ENCODE data around the gene SIPA1L3. TPM values are rescaled to one million over a fixed set of nuclear protein-coding genes. Genes with fewer than 3 reads are reported as not detected.

SIPA1L3 gene
- total RNA-seq, 1 donor from 2014 or later = 77.2 TPM

DNA sequence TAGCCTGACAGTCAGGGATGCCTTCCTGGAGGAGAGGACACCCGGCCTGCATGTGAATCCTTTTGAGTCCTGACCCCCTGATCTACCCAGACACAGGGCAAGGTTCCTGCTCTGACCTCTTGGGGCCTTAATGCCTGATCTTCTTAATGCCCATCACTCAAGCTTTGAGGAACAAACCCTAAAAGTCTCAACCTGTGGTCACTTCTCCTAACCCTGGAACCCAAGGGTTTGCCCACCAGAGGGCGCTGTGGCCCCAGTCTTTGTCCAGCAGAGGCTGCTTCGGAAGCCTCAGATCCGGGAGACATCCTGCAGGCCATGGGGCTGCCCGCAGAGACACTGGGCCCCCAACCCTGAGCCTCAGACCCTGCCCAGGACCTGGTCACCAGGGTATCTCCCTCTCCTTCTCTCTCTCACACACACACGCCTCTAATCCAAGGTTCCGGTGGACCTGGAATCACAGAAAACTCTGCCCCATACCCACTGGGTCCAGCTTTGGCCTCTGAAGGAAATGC lies 326.8 kb downstream of the SIPA1L3 start:
- DNase-seq (ENCODE audit: low read depth) = peak; percentile 35

DNA sequence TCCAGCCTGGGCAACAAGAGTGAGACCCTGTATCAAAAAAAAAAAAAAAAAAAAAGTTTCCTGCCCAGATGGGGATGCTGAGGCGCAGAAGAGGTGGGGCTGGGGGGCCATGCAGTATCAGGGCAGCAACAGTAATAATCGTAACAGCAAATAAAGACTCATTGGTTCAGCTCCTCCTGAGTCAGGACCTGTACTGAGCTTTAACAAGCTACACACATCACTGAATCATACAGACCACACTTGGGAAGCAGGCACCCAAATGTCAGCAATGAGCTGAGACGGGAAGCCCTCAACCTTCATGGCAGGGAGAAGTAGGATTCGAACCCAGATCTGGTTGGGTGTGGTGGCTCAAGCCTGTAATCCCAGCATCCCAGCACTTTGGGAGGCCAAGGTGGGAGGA lies 327.6 kb downstream of the SIPA1L3 start:
- DNase-seq (ENCODE audit: low read depth) = no peak

DNA sequence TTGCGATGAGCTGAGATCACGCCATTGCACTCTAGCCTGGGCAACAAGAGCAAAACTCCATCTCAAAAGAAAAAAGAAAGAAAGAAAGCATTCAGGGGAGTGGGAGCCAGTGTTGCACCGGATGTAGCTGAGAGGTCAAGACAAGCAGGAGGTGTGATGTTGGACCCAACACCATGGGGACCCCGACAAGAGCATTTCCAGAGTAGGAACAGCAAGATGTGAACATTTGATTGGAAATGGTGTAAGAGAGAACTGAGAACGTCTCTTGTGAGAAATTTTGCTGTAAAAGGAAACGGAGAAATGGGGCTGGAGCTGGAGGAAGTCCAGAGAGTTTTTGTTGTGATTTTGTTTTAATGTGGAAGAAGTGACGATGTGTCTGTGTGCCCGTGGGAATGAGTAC lies 332.8 kb downstream of the SIPA1L3 start:
- no peak for DNase-seq (ENCODE audit: low read depth)

DNA sequence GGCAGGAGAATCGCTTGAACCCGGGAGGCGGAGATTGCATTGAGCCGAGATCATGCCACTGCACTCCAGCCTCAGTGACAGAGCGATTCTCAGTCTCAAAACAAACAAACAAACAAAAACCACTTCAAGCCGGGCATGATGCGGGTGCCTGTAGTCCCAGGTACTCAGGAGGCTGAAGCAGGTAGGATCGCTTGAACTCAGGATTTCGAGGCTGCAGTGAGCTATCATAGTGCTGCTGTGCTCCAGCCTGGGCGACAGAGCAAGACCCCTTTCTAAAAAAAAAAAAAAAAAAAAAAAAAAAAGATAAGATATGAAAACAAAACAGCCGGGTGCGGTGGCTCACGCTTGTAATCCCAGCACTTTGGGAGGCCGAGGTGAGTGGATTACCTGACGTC lies 336.3 kb downstream of the SIPA1L3 start:
- no peak for DNase-seq (ENCODE audit: low read depth)

DNA sequence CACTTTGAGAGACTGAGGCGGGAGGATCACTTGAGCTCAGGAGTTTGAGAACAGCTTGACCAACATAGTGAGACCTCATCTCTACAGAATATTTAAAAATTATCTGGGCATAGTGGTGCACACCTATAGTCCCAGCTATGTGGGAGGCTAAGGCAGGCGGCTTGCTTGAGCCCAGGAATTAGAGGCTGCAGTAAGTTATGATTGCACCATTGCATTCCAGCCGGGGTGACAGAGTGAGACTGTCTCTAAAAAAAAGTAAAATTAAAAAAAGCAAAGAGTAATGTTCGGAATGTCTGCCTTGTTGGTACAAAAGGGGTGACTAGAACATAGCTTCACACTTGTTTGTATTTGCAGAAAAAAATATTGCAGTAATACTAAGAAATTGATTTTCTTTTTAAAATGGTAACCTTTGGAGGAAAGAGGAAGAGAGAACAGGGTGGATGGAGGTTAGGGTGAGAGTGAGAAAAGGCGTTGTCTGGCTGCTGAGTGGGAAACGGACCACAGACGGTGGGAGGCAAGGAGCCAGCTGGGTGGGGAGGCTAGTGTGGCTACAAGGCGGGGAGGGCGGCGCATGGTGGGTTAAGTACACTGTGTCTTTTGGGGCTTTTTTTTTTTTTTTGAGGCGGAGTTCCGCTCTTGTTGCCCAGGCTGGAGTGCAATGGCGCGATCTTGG lies 339.0 kb downstream of the SIPA1L3 start:
- no peak for DNase-seq (ENCODE audit: low read depth)

DNA sequence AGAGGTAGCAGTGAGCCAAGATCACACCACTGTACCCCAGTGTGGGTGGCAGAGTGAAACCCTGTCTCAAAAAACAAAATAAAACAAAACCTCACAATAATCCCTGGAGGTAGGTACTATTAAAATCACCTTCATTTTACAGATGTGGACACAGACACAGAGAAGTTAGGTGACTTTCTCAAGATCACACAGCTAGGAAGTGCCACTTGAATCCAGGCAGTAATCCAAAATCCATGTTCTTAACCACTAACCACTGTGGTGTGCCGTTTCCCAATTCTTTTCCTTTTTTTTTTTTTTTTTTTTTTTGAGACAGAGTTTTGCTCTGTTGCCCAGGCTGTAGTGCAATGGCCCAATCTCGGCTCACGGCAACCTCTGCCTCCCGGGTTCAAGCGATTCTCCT lies 340.1 kb downstream of the SIPA1L3 start:
- no peak for DNase-seq (ENCODE audit: low read depth)

DNA sequence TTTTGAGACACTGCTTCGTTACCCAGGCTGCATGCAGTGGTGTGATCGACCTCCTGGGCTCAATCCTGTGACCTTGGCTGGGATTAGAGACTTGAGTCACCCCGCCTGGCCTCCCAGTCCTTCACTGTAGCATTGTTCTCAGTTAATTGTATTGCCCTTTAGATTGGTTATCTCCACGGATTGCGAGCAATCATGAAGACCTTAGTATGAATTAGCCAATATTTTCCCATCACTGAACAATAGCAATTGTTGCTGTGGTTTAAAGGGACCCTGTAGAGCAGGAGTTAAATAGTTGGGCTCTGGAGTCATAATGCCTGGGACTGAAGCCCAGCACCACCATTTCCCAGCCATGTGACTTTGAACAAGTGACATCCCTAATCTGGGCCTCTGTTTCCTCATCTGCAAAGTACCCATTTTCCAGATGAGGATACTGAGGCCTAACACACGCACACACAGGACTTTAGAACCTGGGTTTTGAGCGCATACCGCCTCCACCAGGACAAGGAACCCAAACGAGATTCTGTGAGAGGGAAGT lies 340.8 kb downstream of the SIPA1L3 start:
- peak; percentile 60 for DNase-seq (ENCODE audit: low read depth)

DNA sequence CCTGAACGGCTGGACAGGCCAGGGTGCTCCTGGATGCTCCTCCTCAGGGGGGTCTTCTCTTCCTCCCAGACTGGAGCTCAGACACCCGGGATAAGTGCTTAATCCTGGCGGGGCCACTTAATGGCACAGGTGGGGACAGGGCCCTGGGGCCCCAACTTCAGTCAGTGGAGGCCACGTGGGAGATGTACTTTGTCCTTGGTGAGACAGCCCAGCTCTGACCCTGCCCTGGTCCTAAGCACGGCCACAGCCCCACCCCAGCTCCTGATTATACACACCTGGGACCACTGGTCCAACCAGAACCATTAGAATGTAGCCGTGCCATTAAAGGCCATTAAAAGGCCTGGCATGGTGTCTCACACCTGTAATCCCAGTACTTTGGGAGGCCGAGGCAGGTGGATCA lies 341.4 kb downstream of the SIPA1L3 start:
- DNase-seq (ENCODE audit: low read depth) = no peak

DNA sequence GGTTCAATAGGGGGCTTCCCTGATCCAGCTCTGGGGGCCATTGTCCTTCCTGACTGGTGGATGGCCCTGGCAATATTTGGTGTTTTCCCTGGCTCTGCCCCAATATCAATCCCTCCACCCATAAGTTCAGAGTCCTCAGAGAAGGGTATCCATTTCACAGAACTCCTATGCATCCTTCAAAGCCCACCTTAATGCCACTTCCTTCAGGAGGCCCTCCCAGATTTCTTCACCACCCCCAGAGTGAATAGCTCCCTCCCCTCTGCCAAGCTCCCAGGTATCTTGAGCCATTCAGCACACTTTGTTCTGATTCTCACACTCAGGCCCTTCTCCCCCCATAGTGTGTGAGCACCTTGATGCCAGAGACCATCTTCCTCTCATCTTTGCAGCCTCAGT lies 343.4 kb downstream of the SIPA1L3 start:
- DNase-seq (ENCODE audit: low read depth) = no peak

DNA sequence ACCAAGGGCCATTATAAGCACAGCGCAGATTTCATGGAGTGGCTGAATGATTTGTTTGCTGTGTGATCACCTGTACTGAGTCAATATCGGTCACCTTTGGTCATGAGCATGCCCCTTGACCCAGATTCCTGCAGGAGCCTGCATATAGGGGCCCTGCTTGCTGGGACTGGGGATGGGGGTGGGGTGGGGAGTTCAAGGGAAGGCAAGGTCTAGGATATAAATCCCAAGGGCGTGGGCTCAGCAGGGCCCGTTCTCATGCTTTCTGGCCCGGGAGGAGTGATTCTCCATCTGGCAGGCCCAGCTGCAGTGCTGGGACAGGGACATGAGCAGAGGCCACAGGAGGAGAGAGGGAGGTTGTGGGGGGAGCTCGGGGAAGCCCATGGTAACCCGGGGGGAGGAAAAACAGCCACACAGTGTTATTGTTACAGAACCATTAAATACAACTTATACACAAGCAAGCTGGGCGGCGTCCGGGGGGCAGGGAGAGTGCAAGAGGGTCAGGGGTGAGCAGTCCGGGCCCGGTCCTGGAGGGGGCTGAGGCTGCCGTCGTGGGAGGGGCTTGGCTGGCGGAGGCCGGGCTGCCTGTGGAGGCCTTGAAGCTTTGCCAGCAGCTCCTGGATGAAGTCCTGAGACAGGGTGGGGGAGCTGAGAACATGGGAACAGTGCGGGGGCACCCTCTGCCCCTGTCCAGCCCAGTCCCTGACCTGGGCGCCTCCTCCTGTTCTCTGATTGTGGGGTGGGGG lies 344.0 kb downstream of the SIPA1L3 start:
- no peak for DNase-seq (ENCODE audit: low read depth)

DNA sequence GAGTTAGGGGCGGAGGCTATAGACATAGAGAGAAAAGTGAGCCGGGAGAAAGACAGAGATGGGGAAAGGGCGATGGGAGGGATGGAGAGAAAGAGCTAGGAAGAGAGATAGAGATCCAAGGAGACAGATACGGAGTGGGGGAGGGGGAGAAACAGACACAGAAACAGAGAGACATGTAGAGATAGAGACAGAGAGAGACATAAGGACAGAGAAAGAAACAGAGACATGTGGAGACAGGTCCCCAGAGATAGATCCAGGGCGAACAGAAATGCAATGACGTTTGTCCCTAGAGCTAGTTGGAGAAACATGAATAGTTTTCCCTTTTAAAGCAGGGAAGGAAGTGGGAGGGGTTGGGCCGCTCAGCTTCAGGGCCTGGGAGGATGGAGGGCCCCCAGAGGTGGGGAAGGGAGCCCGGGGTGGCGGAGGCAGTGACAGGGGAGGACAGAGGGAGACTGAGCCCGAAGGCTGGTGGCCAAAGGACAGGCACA lies 344.6 kb downstream of the SIPA1L3 start:
- DNase-seq (ENCODE audit: low read depth) = no peak

DNA sequence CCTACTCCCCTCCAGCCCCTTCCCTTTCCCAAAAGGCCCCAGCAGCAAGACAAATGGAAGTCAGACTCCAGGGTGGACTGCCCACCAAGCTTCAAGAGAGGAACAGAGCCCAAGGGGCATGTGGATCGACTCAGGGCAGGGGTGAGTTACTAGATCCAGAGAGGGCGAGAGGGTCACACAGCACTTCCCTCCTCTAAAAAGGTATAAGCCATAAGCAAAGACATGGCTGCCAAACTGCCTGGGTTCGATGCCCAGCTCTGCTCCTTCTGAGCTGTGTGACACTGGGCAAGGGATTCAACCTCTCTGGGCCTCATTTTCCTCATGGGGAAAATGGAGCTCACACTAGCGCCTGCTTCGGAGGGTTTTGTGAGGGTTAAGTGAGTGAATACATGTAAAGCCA lies 345.4 kb downstream of the SIPA1L3 start:
- DNase-seq (ENCODE audit: low read depth) = no peak

DNA sequence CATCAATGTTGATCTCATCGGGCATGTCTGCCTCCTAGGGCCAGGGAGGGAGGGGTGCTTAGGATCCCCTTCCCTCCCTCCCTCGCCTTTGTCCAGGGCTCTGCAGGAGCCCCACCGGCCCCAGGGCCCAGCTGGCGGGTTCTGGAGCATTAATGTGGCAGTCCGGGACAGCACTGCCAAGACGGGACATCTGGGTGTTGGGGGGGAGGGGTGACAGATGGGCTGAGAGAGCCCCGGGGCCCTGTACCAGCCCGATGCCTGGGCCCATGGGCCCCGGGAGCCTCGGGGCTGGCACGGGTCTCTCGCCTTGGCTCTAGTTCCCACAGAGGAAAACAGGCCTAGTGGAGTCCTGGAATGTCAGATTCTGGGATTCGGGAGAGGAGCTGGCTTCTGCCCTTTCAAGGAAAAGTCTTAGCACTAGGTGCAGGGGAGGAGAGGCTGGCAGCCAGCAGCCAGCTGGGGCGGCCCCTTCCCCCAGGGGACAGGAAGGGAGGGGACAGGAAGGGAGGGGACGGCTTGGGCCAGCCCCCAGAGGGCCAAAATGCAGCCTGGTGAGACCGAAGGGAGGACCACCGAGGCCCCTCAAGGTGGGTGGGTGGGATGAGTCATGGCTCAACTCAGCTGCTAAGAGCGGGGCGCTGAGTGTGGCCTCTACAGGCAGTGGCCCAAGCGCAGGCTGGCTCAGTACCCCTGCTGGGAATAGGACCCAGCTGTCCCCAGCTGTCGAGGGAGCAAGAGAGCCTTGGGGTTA lies 346.1 kb downstream of the SIPA1L3 start:
- DNase-seq (ENCODE audit: low read depth) = no peak

DNA sequence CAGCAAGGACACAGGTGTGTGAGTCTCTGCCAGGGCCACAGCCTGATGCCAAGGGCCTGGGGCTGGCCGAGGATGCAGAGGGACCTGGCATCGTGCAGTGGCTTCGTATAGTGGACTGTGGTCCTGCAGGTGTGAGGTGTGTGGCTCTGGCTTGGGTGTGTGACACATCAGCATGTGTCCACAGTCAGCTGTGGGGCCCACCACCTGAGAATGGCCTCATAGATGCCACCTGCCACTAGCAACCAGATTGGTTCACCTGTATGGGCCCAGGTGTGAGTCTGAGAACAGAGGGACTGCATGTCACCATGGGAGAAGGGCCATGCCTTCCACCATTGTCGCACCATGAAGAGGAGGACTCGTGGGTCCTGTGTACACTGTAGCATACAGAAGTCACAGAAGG lies 346.8 kb downstream of the SIPA1L3 start:
- no peak for DNase-seq (ENCODE audit: low read depth)

DNA sequence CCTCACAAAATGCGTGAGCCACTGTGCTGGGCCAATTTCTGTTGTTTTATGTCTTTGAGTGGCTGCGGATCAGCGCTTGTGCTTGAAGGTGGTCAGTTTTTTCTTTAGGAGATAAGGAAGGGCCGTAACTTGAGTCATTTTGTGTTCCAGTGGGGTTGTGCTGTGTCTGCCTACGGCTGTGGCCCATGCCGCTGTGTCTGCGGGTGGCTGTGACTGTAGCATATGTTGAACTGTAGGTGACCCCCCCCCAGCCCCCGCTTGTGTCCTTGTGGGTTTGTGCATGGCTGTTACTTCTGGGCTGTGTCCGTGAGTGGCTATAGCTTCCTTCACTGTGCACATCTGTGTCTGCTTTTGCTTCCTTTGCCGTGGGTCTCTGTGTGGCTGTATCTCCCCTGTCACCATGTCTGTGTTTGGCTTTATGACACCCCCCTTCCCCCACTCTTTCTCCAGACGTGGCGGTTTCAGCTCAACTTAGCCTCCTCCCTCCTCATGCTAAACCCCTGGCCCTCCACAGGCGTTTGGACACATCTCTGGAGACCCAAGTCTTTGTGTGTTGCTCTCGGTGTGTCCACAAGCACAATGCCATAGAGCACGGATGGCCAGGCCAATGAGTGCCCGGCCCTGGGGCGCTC lies 348.5 kb downstream of the SIPA1L3 start:
- no peak for DNase-seq (ENCODE audit: low read depth)

Other genes with a start within 250 kb of the SIPA1L3 start
- gene ZNF607, start 187.4 kb upstream of the SIPA1L3 start, total RNA-seq = 3.0 and 11.4 TPM in 2 replicates
- gene ZNF573, start 127.6 kb upstream of the SIPA1L3 start, total RNA-seq = 3.5 and 9.7 TPM in 2 replicates
- not detected in 2 replicates for gene WDR87, start 614 bp upstream of the SIPA1L3 start, total RNA-seq